ENCODE measurements around the gene PCDHGA1. TPM values are rescaled to one million over a fixed set of nuclear protein-coding genes. Genes with fewer than 3 reads are reported as not detected.

The PCDHGA1 gene
- total RNA-seq, 1 experiment from 2014 or later, result 0.35 TPM

DNA sequence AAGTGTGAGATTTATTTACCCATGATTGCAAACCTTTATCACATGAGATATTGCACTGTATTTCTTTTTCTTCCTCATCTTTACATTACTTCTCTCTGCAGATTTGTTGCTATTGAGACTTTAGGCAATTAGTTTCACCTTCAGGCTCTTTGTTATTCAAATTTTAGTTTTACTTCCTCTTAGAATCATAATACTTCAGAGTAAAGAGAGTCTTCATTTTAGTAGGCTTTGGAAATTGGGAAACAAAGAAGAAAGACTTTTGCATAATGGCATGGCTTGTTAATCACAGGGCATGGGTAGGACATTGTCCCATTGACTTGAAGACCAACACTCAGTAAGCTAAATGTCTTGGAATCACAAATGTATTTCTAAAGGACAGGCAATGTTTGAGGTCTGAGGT lies 32.4 kb downstream of the PCDHGA1 start:
- ChIA-PET POLR2A (no interaction called here), CTCF (interaction anchor here (0.6 to 1.2 kb wide), 3 partner anchors 147 to 546 kb away, joined by 3 to 4 read pairs (median 3); no protein-coding TSS in a partner anchor)
- no peak for DNase-seq (ENCODE audit: unreplicated experiment)
- no peaks in the 10 kb centered on the region for H3K27me3 Mint-ChIP-seq (ENCODE audit: insufficient read depth, unreplicated experiment)
- H3K4me1 Mint-ChIP-seq (ENCODE audit: insufficient read depth, unreplicated experiment), result no peaks in the 10 kb centered on the region
- intact Hi-C loops (cut with micrococcal nuclease), result no loop called here
- H3K9me3 Mint-ChIP-seq (ENCODE audit: unreplicated experiment), result peaks cover 41% of the 10 kb centered on the region
- TF ChIP-seq, protein P1, sequence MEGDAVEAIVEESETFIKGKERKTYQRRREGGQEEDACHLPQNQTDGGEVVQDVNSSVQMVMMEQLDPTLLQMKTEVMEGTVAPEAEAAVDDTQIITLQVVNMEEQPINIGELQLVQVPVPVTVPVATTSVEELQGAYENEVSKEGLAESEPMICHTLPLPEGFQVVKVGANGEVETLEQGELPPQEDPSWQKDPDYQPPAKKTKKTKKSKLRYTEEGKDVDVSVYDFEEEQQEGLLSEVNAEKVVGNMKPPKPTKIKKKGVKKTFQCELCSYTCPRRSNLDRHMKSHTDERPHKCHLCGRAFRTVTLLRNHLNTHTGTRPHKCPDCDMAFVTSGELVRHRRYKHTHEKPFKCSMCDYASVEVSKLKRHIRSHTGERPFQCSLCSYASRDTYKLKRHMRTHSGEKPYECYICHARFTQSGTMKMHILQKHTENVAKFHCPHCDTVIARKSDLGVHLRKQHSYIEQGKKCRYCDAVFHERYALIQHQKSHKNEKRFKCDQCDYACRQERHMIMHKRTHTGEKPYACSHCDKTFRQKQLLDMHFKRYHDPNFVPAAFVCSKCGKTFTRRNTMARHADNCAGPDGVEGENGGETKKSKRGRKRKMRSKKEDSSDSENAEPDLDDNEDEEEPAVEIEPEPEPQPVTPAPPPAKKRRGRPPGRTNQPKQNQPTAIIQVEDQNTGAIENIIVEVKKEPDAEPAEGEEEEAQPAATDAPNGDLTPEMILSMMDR (IDR thresholded peaks at IDR 0.05; ENCODE audit: unreplicated experiment), result no peak
- no TSS peak for BruUV-seq (replicated peaks)
- no peak overlapping the region for H3K27ac Mint-ChIP-seq (ENCODE audit: low read depth, unreplicated experiment)
- no peak overlapping the region for H3K4me3 Mint-ChIP-seq (ENCODE audit: unreplicated experiment)
- peaks cover 5% of the 10 kb centered on the region for H3K36me3 Mint-ChIP-seq (ENCODE audit: insufficient read depth, unreplicated experiment)

DNA sequence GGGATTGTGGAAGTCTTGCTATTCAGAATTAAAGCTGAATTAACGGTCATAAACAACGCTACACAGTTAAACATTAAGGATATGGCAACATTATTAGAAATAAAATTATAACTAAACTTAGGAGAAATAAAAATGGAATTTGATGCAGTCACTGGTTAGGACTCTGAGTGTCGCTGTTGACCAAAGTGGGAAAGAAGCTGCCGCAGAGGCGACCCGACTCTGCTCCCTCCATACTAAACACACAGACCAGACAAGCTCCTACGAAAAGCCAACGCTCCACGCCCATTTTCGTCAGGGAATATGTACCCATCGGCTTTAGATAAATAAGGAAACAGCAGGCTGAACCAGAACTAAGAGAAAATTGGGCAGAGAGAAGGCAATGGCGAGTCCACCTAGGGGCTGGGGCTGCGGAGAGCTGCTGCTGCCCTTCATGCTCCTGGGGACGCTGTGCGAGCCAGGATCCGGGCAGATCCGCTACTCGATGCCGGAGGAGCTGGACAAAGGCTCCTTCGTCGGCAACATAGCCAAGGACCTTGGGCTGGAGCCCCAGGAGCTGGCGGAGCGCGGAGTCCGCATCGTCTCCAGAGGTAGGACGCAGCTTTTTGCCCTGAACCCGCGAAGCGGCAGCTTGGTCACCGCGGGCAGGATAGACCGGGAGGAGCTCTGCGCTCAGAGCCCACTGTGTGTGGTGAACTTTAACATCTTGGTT lies 33.8 kb downstream of the PCDHGA1 start, which contains the start of gene PCDHGA5:
Gene PCDHGA5 (plus strand): TSS at position 211 of the 709 bp plus-strand sequence. CDS start 169 bp downstream, at position 380.
- Mint-ChIP-seq H3K27me3 (ENCODE audit: insufficient read depth, unreplicated experiment) (no peaks in the 10 kb centered on the region), H3K27ac (ENCODE audit: low read depth, unreplicated experiment) (no peak within 1 kb of the TSS), H3K4me1 (ENCODE audit: insufficient read depth, unreplicated experiment) (no peaks in the 10 kb centered on the region), H3K4me3 (ENCODE audit: unreplicated experiment) (no peak within 1 kb of the TSS), H3K36me3 (ENCODE audit: insufficient read depth, unreplicated experiment) (peaks cover 5% of the 10 kb centered on the region), H3K9me3 (ENCODE audit: unreplicated experiment) (peaks cover 35% of the 10 kb centered on the region)
- TF ChIP-seq, protein P1 (IDR thresholded peaks at IDR 0.05; ENCODE audit: unreplicated experiment), result no peak
- CTCF ChIA-PET, result interaction anchor here (0.6 to 1.3 kb wide), 7 partner anchors 22 to 203 kb away, joined by 3 to 4 read pairs (median 3); no protein-coding TSS in a partner anchor
- BruUV-seq (replicated peaks), result no TSS peak
- intact Hi-C loops (cut with micrococcal nuclease), result no loop called here
- DNase-seq (ENCODE audit: unreplicated experiment), result no peak
- POLR2A ChIA-PET, result interaction anchor here (0.7 kb wide), 1 partner anchor 22 kb away, joined by 3 read pairs; no protein-coding TSS in a partner anchor

DNA sequence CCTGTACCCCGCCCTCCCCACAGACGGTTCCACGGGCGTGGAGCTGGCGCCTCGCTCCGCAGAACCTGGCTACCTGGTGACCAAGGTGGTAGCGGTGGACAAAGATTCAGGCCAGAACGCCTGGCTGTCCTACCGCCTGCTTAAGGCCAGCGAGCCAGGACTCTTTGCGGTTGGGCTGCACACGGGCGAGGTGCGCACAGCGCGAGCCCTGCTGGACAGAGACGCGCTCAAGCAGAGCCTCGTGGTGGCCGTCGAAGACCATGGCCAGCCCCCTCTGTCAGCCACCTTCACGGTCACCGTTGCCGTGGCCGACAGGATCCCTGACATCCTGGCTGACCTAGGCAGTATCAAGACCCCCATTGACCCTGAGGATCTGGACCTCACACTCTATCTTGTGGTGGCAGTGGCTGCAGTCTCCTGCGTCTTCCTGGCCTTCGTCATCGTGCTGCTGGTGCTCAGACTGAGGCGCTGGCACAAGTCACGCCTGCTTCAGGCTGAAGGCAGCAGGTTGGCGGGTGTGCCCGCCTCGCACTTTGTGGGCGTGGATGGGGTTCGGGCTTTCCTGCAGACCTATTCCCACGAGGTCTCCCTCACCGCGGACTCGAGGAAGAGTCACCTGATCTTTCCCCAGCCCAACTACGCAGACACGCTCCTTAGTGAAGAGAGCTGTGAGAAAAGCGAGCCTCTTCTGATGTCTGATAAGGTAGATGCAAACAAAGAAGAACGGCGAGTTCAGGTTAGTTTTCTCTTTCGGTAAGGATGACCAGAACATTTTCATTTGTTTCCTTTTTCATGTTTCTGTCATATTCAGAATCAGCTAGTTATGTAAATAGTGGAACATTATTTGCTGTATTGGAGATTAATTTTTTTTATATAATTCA lies 35.9 kb downstream of the PCDHGA1 start:
- no peak overlapping the region for H3K4me3 Mint-ChIP-seq (ENCODE audit: unreplicated experiment)
- CTCF ChIA-PET, result interaction anchor here (0.6 to 1.2 kb wide), 2 partner anchors 146 to 154 kb away, joined by 4 to 5 read pairs; no protein-coding TSS in a partner anchor
- intact Hi-C loops (cut with micrococcal nuclease), result no loop called here
- H3K27ac Mint-ChIP-seq (ENCODE audit: low read depth, unreplicated experiment), result no peak overlapping the region
- H3K4me1 Mint-ChIP-seq (ENCODE audit: insufficient read depth, unreplicated experiment), result no peaks in the 10 kb centered on the region
- peaks cover 5% of the 10 kb centered on the region for H3K36me3 Mint-ChIP-seq (ENCODE audit: insufficient read depth, unreplicated experiment)
- peaks cover 33% of the 10 kb centered on the region for H3K9me3 Mint-ChIP-seq (ENCODE audit: unreplicated experiment)
- TF ChIP-seq, protein P1 (IDR thresholded peaks at IDR 0.05; ENCODE audit: unreplicated experiment), result no peak
- no peak for DNase-seq (ENCODE audit: unreplicated experiment)
- BruUV-seq (replicated peaks), result no TSS peak
- POLR2A ChIA-PET, result no interaction called here
- no peaks in the 10 kb centered on the region for H3K27me3 Mint-ChIP-seq (ENCODE audit: insufficient read depth, unreplicated experiment)

Measured in MCF 10A (cell line).